Astrocyte (in vitro differentiated cells and primary cell): Measurements from ENCODE around the gene TSC2. TPM values are rescaled to one million over a fixed set of nuclear protein-coding genes. Genes with fewer than 3 reads are reported as not detected.
"Not testable (repeated sequence)": the region's sequence is repeated elsewhere in the genome, so short reads cannot be mapped to it uniquely, and the experiment has no call there.

ENCODE experiments used
- DNase-seq: peaks from one replicate; pipeline ENCODE4 v3.0.0-alpha.2; 2010; ENCODE audit warnings: low read depth
- FAIRE-seq: peaks from 2 replicates; lab custom pipeline; 2011; peaks lifted over from hg19 to GRCh38; lab: Jason Lieb, UNC
- H2AFZ ChIP-seq: 2 replicates; pipeline ENCODE4 v1.6.0; 2012; ENCODE audit warnings: low read depth, low read length, inconsistent platforms
- H3K27ac ChIP-seq: 2 replicates; pipeline ENCODE4 v1.5.1; 2011; ENCODE audit warnings: low read depth, low read length, inconsistent platforms
- H3K27me3 ChIP-seq: 2 replicates; pipeline ENCODE4 v1.6.0; 2011; ENCODE audit warnings: low read length, inconsistent platforms; ENCODE audit not compliant: insufficient read depth
- H3K36me3 ChIP-seq: 2 replicates; pipeline ENCODE4 v1.5.1; 2011; ENCODE audit warnings: low read length, inconsistent platforms; ENCODE audit not compliant: insufficient read depth
- H3K4me1 ChIP-seq: 2 replicates; pipeline ENCODE4 v1.5.1; 2011; ENCODE audit warnings: low read length, inconsistent platforms; ENCODE audit not compliant: insufficient read depth
- H3K4me2 ChIP-seq: 2 replicates; pipeline ENCODE4 v1.6.0; 2012; ENCODE audit warnings: low read length, inconsistent platforms
- H3K4me3 ChIP-seq: 2 replicates; pipeline ENCODE4 v1.5.1; 2011; ENCODE audit warnings: low read depth, mild to moderate bottlenecking, low read length, inconsistent platforms; ENCODE audit not compliant: insufficient read depth
- H3K79me2 ChIP-seq: 2 replicates; pipeline ENCODE4 v1.6.0; 2012; ENCODE audit warnings: mild to moderate bottlenecking, low read length, inconsistent platforms; ENCODE audit not compliant: insufficient read depth
- H3K9ac ChIP-seq: 2 replicates; pipeline ENCODE4 v1.6.0; 2012; ENCODE audit warnings: mild to moderate bottlenecking, low read length, inconsistent platforms
- H3K9me3 ChIP-seq: 2 replicates; pipeline ENCODE4 v1.5.1; 2012; ENCODE audit warnings: low read depth, mild to moderate bottlenecking, low read length, inconsistent platforms; ENCODE audit not compliant: insufficient read depth
- H4K20me1 ChIP-seq: 2 replicates; pipeline ENCODE4 v1.6.0; 2012; ENCODE audit warnings: low read length, inconsistent platforms; ENCODE audit not compliant: insufficient read depth
- H3K27ac Mint-ChIP-seq: one replicate; pipeline ENCODE4 v1.8.0; 2021; ENCODE audit warnings: mild to moderate bottlenecking, mixed read lengths; ENCODE audit not compliant: unreplicated experiment
- H3K27me3 Mint-ChIP-seq: one replicate; pipeline ENCODE4 v1.8.0; 2021; ENCODE audit warnings: low read depth, mixed read lengths; ENCODE audit not compliant: unreplicated experiment
- H3K36me3 Mint-ChIP-seq: one replicate; pipeline ENCODE4 v1.8.0; 2021; ENCODE audit warnings: low read depth, mixed read lengths; ENCODE audit not compliant: unreplicated experiment
- H3K4me1 Mint-ChIP-seq: one replicate; pipeline ENCODE4 v1.8.0; 2021; ENCODE audit warnings: low read depth, mixed read lengths; ENCODE audit not compliant: unreplicated experiment
- H3K4me3 Mint-ChIP-seq: one replicate; pipeline ENCODE4 v1.8.0; 2021; ENCODE audit warnings: mild to moderate bottlenecking, moderate library complexity, mixed read lengths; ENCODE audit not compliant: unreplicated experiment
- H3K9me3 Mint-ChIP-seq: one replicate; pipeline ENCODE4 v1.8.0; 2021; ENCODE audit warnings: mild to moderate bottlenecking, mixed read lengths; ENCODE audit not compliant: unreplicated experiment
- total RNA-seq: library from RNA; stranded (reverse); gene quantifications from 2 replicates; pipeline ENCODE4 v1.2.1, GENCODE V29; 2021

The TSC2 gene
- total RNA-seq, 1 donor from 2014 or later, result 89.5 TPM

GRCh38 chr16:2109271-2109580, 61.4 kb downstream of the TSC2 start:
- not testable (repeated sequence) for H3K9me3 Mint-ChIP-seq, H3K27ac Mint-ChIP-seq, H3K4me2 ChIP-seq, H3K36me3 ChIP-seq, DNase-seq, H3K79me2 ChIP-seq, H2AFZ ChIP-seq, FAIRE-seq, H3K4me1 Mint-ChIP-seq, H3K36me3 Mint-ChIP-seq, H3K27me3 ChIP-seq, H3K27me3 Mint-ChIP-seq, H3K9me3 ChIP-seq, H3K9ac ChIP-seq, H4K20me1 ChIP-seq, H3K4me3 ChIP-seq, H3K27ac ChIP-seq, H3K4me1 ChIP-seq, H3K4me3 Mint-ChIP-seq

GRCh38 chr16:2109872-2110271, 62.1 kb downstream of the TSC2 start:
- H3K4me3 Mint-ChIP-seq, H3K9ac ChIP-seq, H3K4me3 ChIP-seq, H3K27ac Mint-ChIP-seq, H3K9me3 ChIP-seq, H3K36me3 Mint-ChIP-seq, FAIRE-seq, H3K36me3 ChIP-seq, DNase-seq, H3K9me3 Mint-ChIP-seq, H3K4me1 ChIP-seq, H3K4me1 Mint-ChIP-seq, H3K27ac ChIP-seq, H3K79me2 ChIP-seq, H3K4me2 ChIP-seq, H3K27me3 Mint-ChIP-seq, H2AFZ ChIP-seq, H4K20me1 ChIP-seq, H3K27me3 ChIP-seq: not testable (repeated sequence)

- H2AFZ ChIP-seq, FAIRE-seq, H3K27me3 ChIP-seq, H3K4me1 Mint-ChIP-seq, H3K27ac Mint-ChIP-seq, H3K27ac ChIP-seq, H3K9me3 Mint-ChIP-seq, H3K4me3 ChIP-seq, H3K4me2 ChIP-seq, H3K36me3 ChIP-seq, H3K9ac ChIP-seq, H3K36me3 Mint-ChIP-seq, H3K4me3 Mint-ChIP-seq, DNase-seq, H4K20me1 ChIP-seq, H3K27me3 Mint-ChIP-seq, H3K4me1 ChIP-seq, H3K9me3 ChIP-seq, H3K79me2 ChIP-seq: not testable (repeated sequence)
These were observed 62.7 kb downstream of the TSC2 start for GRCh38 chr16:2110332-2111008.

- not testable (repeated sequence) for FAIRE-seq, H3K27ac ChIP-seq, H3K4me3 ChIP-seq, H2AFZ ChIP-seq, H3K4me1 ChIP-seq, H3K4me1 Mint-ChIP-seq, H3K27me3 ChIP-seq, H3K79me2 ChIP-seq, H3K36me3 ChIP-seq, H4K20me1 ChIP-seq, H3K4me3 Mint-ChIP-seq, H3K4me2 ChIP-seq, H3K9me3 ChIP-seq, H3K9ac ChIP-seq, H3K9me3 Mint-ChIP-seq, H3K27me3 Mint-ChIP-seq, DNase-seq, H3K27ac Mint-ChIP-seq, H3K36me3 Mint-ChIP-seq
These were observed 63.2 kb downstream of the TSC2 start for GRCh38 chr16:2111009-2111353.

- H3K36me3 Mint-ChIP-seq, H3K4me3 ChIP-seq, H3K9me3 Mint-ChIP-seq, H3K27ac ChIP-seq, H3K36me3 ChIP-seq, FAIRE-seq, H2AFZ ChIP-seq, H3K79me2 ChIP-seq, H3K9ac ChIP-seq, H3K4me1 ChIP-seq, H3K4me3 Mint-ChIP-seq, H3K4me2 ChIP-seq, H3K4me1 Mint-ChIP-seq, H3K27me3 ChIP-seq, H3K9me3 ChIP-seq, H4K20me1 ChIP-seq, H3K27me3 Mint-ChIP-seq, DNase-seq, H3K27ac Mint-ChIP-seq: not testable (repeated sequence)
These were observed 63.9 kb downstream of the TSC2 start for GRCh38 chr16:2111412-2112335.

GRCh38 chr16:2112539-2113106, 64.8 kb downstream of the TSC2 start:
- not testable (repeated sequence) for H3K36me3 Mint-ChIP-seq, H3K27ac Mint-ChIP-seq, FAIRE-seq, H3K4me3 ChIP-seq, H3K9ac ChIP-seq, H3K4me1 Mint-ChIP-seq, H3K4me2 ChIP-seq, H3K36me3 ChIP-seq, H3K4me1 ChIP-seq, H3K9me3 ChIP-seq, H4K20me1 ChIP-seq, H3K27me3 ChIP-seq, H3K27ac ChIP-seq, DNase-seq, H3K4me3 Mint-ChIP-seq, H3K9me3 Mint-ChIP-seq, H3K27me3 Mint-ChIP-seq, H3K79me2 ChIP-seq, H2AFZ ChIP-seq
